Measurements from ENCODE around the gene SCART1.
"Not testable (repeated sequence)": the region's sequence is repeated elsewhere in the genome, so short reads cannot be mapped to it uniquely, and the experiment has no call there.

The SCART1 gene

GRCh38 chr10:133457100-133457841 lies 3.5 kb downstream of the SCART1 start:
- DNase-seq: no peak

GRCh38 chr10:133458021-133458709 lies 4.4 kb downstream of the SCART1 start:
- no peak for DNase-seq

- no peak for DNase-seq
These were observed 5.1 kb downstream of the SCART1 start for GRCh38 chr10:133458710-133459453.

GRCh38 chr10:133459454-133460207 lies 5.9 kb downstream of the SCART1 start:
- no peak for DNase-seq

DNA sequence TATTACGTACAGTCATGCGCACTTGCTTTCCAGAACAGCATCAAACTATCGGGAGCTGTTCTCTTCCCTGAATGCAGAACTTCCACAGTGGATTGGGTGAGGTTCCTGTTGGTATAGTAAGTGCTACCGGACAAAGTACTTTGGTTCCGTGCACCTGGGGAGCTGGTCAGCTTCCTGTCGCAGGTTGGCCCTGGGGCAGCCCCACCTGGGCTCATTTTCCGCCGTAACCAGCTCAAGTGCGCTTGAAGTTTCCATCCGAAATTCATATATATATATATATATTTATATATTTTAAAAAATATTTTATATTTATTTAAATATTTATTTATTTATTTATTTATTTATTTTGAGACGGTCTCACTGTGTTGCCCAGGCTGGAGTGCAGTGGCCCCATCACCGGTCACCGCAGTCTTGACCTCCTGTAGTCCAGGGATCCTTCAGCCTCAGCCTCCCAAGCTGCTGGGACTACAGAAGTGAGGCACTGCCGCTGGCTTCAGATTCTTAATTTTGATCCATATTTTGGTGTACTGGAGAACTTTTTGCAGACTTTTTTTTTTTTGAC lies 6.5 kb downstream of the SCART1 start:
- DNase-seq: no peak

GRCh38 chr10:133461027-133461426 lies 7.3 kb downstream of the SCART1 start:
- no peak for DNase-seq

GRCh38 chr10:133461841-133462240 lies 8.1 kb downstream of the SCART1 start:
- DNase-seq: no peak

- DNase-seq: no peak
These were observed 9.0 kb downstream of the SCART1 start for GRCh38 chr10:133462512-133463305.

- no peak for DNase-seq
These were observed 10.9 kb downstream of the SCART1 start for GRCh38 chr10:133464582-133465031.

DNA sequence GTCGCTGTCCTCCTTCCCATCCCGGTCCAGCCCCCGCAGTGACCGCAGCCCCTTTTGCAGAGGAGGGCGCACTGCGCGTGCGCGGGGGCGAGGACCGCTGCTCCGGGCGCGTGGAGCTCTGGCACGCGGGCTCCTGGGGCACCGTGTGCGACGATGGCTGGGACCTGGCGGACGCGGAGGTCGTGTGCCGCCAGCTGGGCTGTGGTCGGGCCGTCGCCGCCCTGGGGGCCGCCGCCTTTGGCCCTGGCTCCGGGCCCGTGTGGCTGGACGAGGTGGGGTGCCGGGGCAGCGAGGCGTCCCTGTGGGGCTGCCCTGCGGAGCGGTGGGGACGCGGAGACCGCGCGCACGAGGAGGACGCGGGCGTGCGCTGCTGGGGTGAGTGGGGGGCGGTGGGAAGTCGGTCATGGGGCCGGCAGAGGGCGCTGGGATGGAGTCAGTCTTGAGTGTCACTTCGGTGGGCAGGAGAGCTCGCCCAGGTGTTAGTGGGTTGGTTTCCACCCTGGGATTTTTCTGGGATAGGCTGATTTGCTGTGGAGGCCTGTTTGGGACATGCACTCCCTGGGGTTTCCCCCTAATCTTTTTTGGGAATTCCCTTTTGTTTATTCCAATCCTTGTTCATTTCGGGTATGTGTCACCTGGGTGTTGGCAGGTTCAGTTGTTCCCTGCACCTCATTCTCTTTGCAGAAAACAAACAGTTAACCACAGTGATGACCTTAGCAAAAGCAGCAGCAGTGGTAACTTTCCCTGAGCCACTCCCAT lies 11.6 kb downstream of the SCART1 start:
- DNase-seq: no peak

DNA sequence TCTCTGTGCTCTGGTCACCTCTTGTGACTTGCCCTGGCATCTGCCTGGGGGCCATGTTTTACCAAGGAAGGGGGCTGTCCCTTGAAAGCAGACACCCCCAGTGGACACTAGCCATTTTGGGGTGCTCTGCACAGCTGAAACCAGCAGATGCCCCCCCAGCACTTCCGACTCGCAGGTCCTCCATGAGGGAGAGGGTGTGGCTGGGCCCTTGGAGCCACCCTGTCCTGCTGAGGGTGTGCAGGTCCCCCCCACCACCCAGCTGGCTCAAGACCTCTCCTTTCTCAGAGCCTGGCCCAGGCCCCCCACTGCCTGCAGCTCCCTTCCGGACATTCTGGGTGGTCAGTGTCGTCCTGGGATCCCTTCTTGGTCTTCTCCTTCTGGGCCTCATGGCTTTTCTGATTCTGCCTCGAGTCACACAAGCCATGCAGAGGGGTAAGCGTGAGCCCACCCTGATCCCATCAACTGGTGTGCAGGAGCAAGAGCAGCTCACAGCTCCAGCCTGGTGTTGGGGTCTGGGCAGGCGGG lies 12.3 kb downstream of the SCART1 start:
- no peak for DNase-seq

DNA sequence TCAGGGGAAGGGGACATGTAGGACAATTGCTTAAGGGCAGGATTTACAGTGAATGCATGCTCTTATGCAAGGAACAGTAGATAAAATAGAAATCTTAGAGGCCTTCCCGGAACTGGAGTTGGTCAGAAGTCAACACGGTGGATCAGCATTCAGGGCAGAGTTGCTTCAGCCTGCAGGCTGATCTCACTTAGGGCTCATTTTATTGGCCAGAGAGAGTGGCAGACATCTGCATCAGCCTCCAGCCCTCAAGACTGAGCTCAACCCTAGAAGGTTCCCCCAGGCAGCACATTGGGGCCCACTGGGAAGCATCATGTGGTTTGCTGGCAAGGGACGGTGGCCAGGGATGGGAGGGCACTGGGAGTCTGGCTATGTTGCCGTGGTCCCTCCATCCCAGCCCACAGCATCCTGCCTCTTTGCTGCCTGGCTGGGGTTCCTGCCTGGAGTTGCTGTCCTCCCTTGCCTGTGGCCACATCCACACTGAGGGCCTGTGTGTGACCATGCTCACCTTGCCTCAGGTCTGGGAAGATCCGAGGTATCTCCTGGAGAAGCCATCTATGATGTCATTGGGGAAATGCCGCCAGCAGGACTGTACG lies 13.0 kb downstream of the SCART1 start:
- no peak for DNase-seq

GRCh38 chr10:133467286-133467911 lies 13.7 kb downstream of the SCART1 start:
- DNase-seq: no peak

DNA sequence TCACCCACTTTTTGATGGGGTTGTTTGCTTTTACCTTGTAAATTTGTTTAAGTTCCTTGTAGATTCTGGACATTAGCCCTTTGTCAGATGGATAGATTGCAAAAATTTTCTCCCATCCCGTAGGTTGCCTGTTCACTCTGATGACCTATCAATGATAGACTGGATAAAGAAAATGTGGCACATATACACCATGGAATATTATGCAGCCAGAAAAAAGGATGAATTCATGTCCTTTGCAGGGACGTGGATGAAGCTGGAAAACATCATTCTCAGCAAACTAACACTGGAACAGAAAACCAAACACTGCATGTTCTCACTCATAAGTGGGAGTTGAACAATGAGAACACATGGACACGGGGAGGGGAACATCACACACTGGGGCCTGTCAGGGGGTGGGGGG lies 15.5 kb downstream of the SCART1 start:
- not testable (repeated sequence) for DNase-seq

- DNase-seq: no peak
These were observed 17.8 kb downstream of the SCART1 start for GRCh38 chr10:133471300-133472109.

GRCh38 chr10:133473270-133473669 lies 19.5 kb downstream of the SCART1 start:
- DNase-seq: no peak

DNA sequence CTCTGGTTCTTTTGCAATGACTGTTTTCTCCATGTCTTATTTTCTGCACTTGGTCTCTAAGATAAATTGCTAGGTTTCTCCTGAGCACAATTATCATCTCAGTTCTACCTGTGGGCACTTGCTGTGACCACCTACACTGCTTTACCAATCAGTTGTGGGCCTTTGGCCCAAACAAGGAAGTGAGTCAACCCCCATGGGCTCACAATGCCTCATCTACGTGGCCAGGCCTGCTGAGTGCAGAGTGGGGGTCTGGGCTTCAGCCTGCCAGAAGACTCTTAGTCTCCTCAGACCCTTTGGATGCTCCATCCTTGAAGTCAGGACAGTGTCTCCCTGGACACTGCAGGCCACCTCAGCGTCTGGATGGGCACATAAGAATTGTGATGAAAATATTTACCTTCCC lies 20.3 kb downstream of the SCART1 start:
- no peak for DNase-seq

DNA sequence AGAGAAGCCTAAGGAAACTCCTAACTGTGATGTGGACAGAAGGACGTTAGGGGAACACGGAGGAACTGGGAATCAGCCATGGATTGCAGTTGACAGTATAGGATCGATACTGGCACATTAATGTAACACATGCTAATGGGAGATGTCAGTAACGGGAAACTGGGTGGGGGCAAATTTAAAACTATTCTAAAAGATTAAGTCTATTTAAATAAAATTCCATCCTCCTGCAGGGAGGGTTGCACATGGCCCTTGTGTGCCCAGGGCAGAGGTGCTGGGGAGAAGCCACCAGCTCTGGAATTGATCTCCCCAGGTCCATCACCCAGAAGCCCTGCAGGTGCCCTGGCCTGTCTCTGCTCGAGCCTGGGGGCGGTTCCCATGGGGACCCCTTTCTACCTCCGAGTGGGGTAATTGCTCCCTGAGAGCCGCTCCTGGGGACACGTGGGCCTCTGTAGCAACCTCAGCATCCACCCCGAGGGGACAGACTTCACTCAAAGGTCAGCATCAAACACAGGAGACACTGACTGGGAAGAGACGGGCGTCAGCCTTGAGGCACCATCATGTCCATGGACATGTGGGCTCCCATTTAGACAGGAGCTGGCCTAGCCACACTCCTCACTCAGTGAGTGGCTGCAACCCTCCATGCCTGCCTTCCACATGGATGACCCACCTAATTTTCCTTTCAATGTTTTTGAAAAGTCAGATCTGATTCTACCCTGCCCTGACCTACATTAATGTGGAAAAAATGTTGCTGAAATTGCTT lies 21.1 kb downstream of the SCART1 start:
- no peak for DNase-seq

Measured in DMS153 (cell line).